Lower leg skin (tissue), 3 donors: Measurements from ENCODE around the gene TMEM123.

ENCODE experiments used
- POLR2A ChIP-seq, 2 donors: fragments of 450-650 bp; IDR thresholded peaks; one replicate each; pipeline ENCODE4 v1.6.1; 2016 to 2017; ENCODE audit warnings: antibody characterized with exemption in 2 of 2, mild to moderate bottlenecking in 1 of 2, moderate library complexity in 1 of 2
- TF ChIP-seq, protein P1 (sequence below), 3 donors: fragments of 450-650 bp; IDR thresholded peaks; one replicate each; pipeline ENCODE4 v1.5.1; 2016; ENCODE audit warnings: antibody characterized with exemption in 3 of 3, mild to moderate bottlenecking in 3 of 3, moderate library complexity in 2 of 3

DNA sequence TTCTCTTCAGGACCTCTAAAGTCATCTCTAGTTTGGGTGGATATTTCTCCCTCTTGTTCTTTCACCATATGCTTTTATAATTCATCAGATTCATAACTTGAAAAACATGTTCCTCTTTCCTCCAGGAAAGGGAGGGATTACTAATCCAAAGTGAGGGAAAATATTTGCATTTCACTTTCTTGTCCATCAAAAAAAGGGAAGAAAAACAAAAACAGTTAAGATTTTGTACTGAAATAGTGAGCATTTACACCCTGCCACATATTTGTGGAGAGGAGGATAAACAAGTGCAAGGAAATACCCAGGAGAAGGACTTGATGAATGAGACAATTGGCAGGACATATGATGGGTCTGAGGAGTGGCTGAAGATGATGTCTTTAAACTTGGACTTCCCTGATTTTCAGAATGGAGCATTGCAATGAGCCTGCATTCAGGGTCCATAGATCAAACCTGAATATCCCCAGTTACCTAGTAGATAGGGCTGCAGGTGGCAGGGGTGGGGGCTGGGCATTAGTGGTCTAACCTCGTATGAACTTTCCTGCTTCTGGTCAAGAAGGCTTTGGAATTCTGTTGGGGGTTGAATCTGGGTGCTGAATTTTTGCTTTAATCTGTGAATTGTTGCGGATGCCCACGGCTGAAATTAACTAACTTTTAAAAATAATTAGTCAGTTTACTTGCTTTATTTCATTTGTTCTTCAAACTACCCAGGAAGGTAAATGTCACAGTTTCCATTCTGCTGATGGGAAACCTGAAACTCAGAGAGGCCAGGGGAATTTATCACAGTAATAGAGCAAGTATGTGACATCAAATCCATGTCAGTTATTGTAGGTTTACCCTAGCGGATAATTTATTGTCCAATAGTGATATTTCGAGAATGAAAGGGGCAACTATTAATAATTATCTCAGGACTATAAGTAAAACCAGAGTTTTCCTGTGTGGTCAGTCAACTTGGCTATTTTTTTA, 36.9 kb upstream of the TMEM123 start:
- TF ChIP-seq, protein P1, sequence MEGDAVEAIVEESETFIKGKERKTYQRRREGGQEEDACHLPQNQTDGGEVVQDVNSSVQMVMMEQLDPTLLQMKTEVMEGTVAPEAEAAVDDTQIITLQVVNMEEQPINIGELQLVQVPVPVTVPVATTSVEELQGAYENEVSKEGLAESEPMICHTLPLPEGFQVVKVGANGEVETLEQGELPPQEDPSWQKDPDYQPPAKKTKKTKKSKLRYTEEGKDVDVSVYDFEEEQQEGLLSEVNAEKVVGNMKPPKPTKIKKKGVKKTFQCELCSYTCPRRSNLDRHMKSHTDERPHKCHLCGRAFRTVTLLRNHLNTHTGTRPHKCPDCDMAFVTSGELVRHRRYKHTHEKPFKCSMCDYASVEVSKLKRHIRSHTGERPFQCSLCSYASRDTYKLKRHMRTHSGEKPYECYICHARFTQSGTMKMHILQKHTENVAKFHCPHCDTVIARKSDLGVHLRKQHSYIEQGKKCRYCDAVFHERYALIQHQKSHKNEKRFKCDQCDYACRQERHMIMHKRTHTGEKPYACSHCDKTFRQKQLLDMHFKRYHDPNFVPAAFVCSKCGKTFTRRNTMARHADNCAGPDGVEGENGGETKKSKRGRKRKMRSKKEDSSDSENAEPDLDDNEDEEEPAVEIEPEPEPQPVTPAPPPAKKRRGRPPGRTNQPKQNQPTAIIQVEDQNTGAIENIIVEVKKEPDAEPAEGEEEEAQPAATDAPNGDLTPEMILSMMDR (IDR thresholded peaks at IDR 0.05), result no peak
- TF ChIP-seq POLR2A (IDR thresholded peaks at IDR 0.05), result no peak
